Endothelial cell of umbilical vein (primary cell): ENCODE results near the gene VAV2. TPM values are rescaled to one million over a fixed set of nuclear protein-coding genes. Genes with fewer than 3 reads are reported as not detected.

Experiments used
- BruUV-seq: library from RNA; stranded (reverse); fragments of 400-500 nt; replicated peaks from 2 replicates; lab custom pipeline; 2021; lab: Mats Ljungman, UMichigan
- CTCF ChIA-PET: fragments of 300-600, 350-600 bp; sonication (Branson Sonifier 250); formaldehyde crosslinking; loops from one replicate; lab custom pipeline; 2021; ENCODE audit warnings: antibody characterized with exemption, inconsistent platforms; lab: Charles Lee
- POLR2A ChIA-PET: fragments of 300-600, 350-600 bp; sonication (Branson Sonifier 250); formaldehyde crosslinking; loops from one replicate; lab custom pipeline; 2021; ENCODE audit warnings: antibody characterized with exemption, inconsistent platforms; lab: Charles Lee
- DNase-seq: peaks from one replicate; pipeline ENCODE4 v3.0.0-alpha.2; 2011; ENCODE audit warnings: low read depth, low spot score
- FAIRE-seq: peaks from 2 replicates; lab custom pipeline; 2011; peaks lifted over from hg19 to GRCh38; lab: Jason Lieb, UNC
- H2AFZ ChIP-seq: 2 replicates; pipeline ENCODE4 v1.6.0; 2012; ENCODE audit warnings: low read depth, low read length, control low read depth, inconsistent platforms
- H3K27ac ChIP-seq: 2 replicates; pipeline ENCODE4 v1.5.1; 2011; ENCODE audit warnings: low read depth, mild to moderate bottlenecking, control low read depth, low read length, moderate library complexity; ENCODE audit not compliant: insufficient read depth
- H3K27me3 ChIP-seq, 2 experiments: 2 replicates each; pipeline versions ENCODE4 v1.6.0 to v1.6.1; 2011; ENCODE audit warnings: low read length in 2 of 2, mixed read lengths in 1 of 2; ENCODE audit not compliant: control insufficient read depth in 2 of 2, insufficient read depth in 2 of 2
- H3K36me3 ChIP-seq, 2 experiments: 2 replicates in 1 of 2; 3 replicates in 1 of 2; pipeline ENCODE4 v1.5.1; 2011; ENCODE audit warnings: low read length in 2 of 2, mild to moderate bottlenecking in 1 of 2, moderate library complexity in 1 of 2; ENCODE audit not compliant: control insufficient read depth in 2 of 2, insufficient read depth in 2 of 2; ENCODE audit errors: extremely low read depth in 1 of 2
- H3K4me1 ChIP-seq: 3 replicates; pipeline ENCODE4 v1.5.1; 2011; ENCODE audit warnings: mild to moderate bottlenecking, low read length; ENCODE audit not compliant: control insufficient read depth, insufficient read depth; ENCODE audit errors: extremely low read depth
- H3K4me2 ChIP-seq: 2 replicates; pipeline ENCODE4 v1.6.1; 2011; ENCODE audit warnings: low read length, control low read depth, mixed read lengths; ENCODE audit not compliant: insufficient read depth
- H3K4me3 ChIP-seq, 3 experiments: fragments of 200-600 bp in 1 of 3; sonication (generic), shearing (Covaris generic) in 1 of 3; replicated peaks in 1 of 3; 2 replicates each; pipeline ENCODE4 v1.5.1; 2011 to 2016; ENCODE audit warnings: control low read depth in 3 of 3, low read length in 3 of 3, mild to moderate bottlenecking in 2 of 3, inconsistent platforms in 1 of 3, low read depth in 1 of 3, moderate library complexity in 1 of 3; ENCODE audit not compliant: insufficient read depth in 1 of 3
- H3K79me2 ChIP-seq: 2 replicates; pipeline ENCODE4 v1.6.0; 2012; ENCODE audit warnings: low read length, inconsistent platforms; ENCODE audit not compliant: control insufficient read depth, insufficient read depth
- H3K9ac ChIP-seq: replicated peaks from 2 replicates; pipeline ENCODE3; 2011; ENCODE audit warnings: low read length, control low read depth; ENCODE audit not compliant: insufficient read depth; ENCODE audit errors: extremely low read depth
- H3K9me1 ChIP-seq: replicated peaks from 3 replicates; pipeline ENCODE4 v1.6.0; 2011; ENCODE audit warnings: mild to moderate bottlenecking, low read length; ENCODE audit not compliant: control insufficient read depth, insufficient read depth; ENCODE audit errors: extremely low read depth
- H3K9me3 ChIP-seq: replicated peaks from 2 replicates; pipeline ENCODE4 v1.5.1; 2012; ENCODE audit warnings: low read length, inconsistent platforms; ENCODE audit not compliant: control insufficient read depth, insufficient read depth
- H4K20me1 ChIP-seq: replicated peaks from 2 replicates; pipeline ENCODE3; 2011; ENCODE audit warnings: mild to moderate bottlenecking, low read length; ENCODE audit not compliant: control insufficient read depth, insufficient read depth; ENCODE audit errors: extremely low read depth
- CTCF ChIP-seq, 2 donors: IDR thresholded peaks; 1 replicate in 1 of 2; 2 replicates in 1 of 2; pipeline ENCODE4 v1.5.1; 2011; ENCODE audit warnings: low read length in 2 of 2, mild to moderate bottlenecking in 2 of 2, moderate library complexity in 2 of 2, control low read depth in 1 of 2, inconsistent platforms in 1 of 2, low read depth in 1 of 2; ENCODE audit not compliant: insufficient read depth in 1 of 2; ENCODE audit errors: extremely low read depth in 1 of 2
- EZH2 ChIP-seq: IDR thresholded peaks from 2 replicates; pipeline ENCODE4 v1.6.1; 2012; ENCODE audit warnings: borderline replicate concordance, low read depth, mild to moderate bottlenecking, moderate library complexity, low read length, inconsistent platforms; ENCODE audit not compliant: severe bottlenecking
- FOS ChIP-seq: IDR thresholded peaks from 2 replicates; pipeline ENCODE4 v1.6.1; 2011; ENCODE audit warnings: mild to moderate bottlenecking, low read length, moderate library complexity, borderline replicate concordance; ENCODE audit not compliant: insufficient read depth
- GATA2 ChIP-seq: IDR thresholded peaks from 2 replicates; pipeline ENCODE4 v1.7.0; 2011; ENCODE audit warnings: low read depth, mild to moderate bottlenecking, moderate library complexity, mixed read lengths, low read length; ENCODE audit not compliant: insufficient read length, insufficient read depth
- JUN ChIP-seq: IDR thresholded peaks from 2 replicates; pipeline ENCODE4 v1.6.1; 2011; ENCODE audit warnings: borderline replicate concordance, low read depth; ENCODE audit not compliant: insufficient read length, insufficient read depth
- MAX ChIP-seq: IDR thresholded peaks from 2 replicates; pipeline ENCODE4 v1.6.1; 2011; ENCODE audit not compliant: insufficient read depth, insufficient read length
- MYC ChIP-seq: IDR thresholded peaks from one replicate; pipeline ENCODE4 v1.6.1; 2011; ENCODE audit warnings: mild to moderate bottlenecking, low read depth, low read length
- POLR2A ChIP-seq: IDR thresholded peaks from 2 replicates; pipeline ENCODE4 v1.6.1; 2012; ENCODE audit warnings: low read depth, mild to moderate bottlenecking, control low read depth, low read length
- POLR2AphosphoS5 ChIP-seq: IDR thresholded peaks from 2 replicates; pipeline ENCODE4 v1.6.1; 2012; ENCODE audit warnings: low read depth, mild to moderate bottlenecking, control low read depth, low read length, moderate library complexity; ENCODE audit not compliant: insufficient read depth
- dilution Hi-C: fragments of 300-500 bp; cut with MboI; formaldehyde crosslinking; loops from one replicate; pipeline ENCODE4 v1.15.0; 2019; ENCODE audit warnings: low sequenced_read_pairs; ENCODE audit not compliant: extremely low pct_ligation_motif_present
- intact Hi-C: fragments of 100-400 bp; cut with micrococcal nuclease; formaldehyde crosslinking; loops from one replicate; pipeline ENCODE4 v1.10.0; 2022
- polyA plus RNA-seq, 4 experiments: library from polyadenylated mRNA; depleted of rRNA in 3 of 4; stranded (reverse) in 3 of 4; unstranded in 1 of 4; fragments of >200 nt; gene quantifications; 2 replicates each; pipeline versions ENCODE4 v1.2.1 to v1.2.3, GENCODE V29; 2011 to 2012; ENCODE audit warnings: missing spikeins in 1 of 4
- total RNA-seq: library from RNA; stranded (reverse); gene quantifications from 2 replicates; pipeline ENCODE4 v1.2.3, GENCODE V29; 2021

VAV2 gene
- total and polyA plus RNA-seq, 2 donors (not counting 3 experiments of a cell fraction or from before 2014, with no cell fraction given) = 10.6 to 30.6 TPM

- FAIRE-seq (no peak), DNase-seq (no peak)
- Histone ChIP-seq H3K4me2 (no peak overlapping the region), H3K9me3 (no peaks in the 10 kb centered on the region), H3K36me3 (no peaks in the 10 kb centered on the region), H4K20me1 (no peaks in the 10 kb centered on the region), H3K9ac (no peak overlapping the region), H3K27me3 (no peaks in the 10 kb centered on the region), H3K27ac (no peak overlapping the region), H3K4me1 (peaks cover 7% of the 10 kb centered on the region), H3K9me1 (no peaks in the 10 kb centered on the region), H2AFZ (no peak overlapping the region), H3K4me3 (no peak overlapping the region), H3K79me2 (peaks cover 33% of the 10 kb centered on the region)
- BruUV-seq = no TSS peak
- CTCF ChIA-PET = interaction anchor here (1.0 kb wide), 1 partner anchor 22 kb away, joined by 3 read pairs; no protein-coding TSS in a partner anchor
- intact Hi-C loops = no loop called here
- TF ChIP-seq POLR2AphosphoS5 (no peak), MAX (no peak), GATA2 (no peak), FOS (no peak), POLR2A (no peak), JUN (no peak), CTCF (IDR thresholded peaks at IDR 0.05; ENCODE audit: extremely low read depth in 1 of 2, insufficient read depth in 1 of 2, low read depth in 1 of 2, low read length in 2 of 2) (no peak), MYC (no peak), EZH2 (no peak)
- dilution Hi-C loops = no loop called here
- POLR2A ChIA-PET = no interaction called here
Measured at GRCh38 chr9:133873009-133873408, 119.1 kb downstream of the VAV2 start.
